ENCODE measurements around the gene PSMF1.

DNA sequence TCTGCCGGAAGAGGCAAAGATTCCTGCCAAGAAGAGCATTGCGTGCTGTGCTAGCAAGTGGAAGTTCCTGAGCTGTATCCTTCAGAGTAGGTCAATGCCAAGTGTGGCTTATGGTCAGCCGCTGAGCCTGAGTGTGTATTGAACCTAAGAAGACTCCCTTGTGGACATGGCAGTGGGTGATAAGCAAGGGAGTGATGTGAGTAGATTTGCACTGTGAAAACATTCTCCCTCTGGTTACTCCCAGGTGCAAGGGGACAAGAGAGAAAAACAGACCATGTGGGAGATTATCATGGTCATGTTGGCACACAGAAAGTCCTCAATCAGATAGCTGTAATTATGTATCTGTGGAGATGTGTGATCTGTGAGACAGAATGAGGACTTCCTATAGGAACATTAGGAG lies 72.4 kb downstream of the PSMF1 start:
- TF ChIP-seq, protein P1, sequence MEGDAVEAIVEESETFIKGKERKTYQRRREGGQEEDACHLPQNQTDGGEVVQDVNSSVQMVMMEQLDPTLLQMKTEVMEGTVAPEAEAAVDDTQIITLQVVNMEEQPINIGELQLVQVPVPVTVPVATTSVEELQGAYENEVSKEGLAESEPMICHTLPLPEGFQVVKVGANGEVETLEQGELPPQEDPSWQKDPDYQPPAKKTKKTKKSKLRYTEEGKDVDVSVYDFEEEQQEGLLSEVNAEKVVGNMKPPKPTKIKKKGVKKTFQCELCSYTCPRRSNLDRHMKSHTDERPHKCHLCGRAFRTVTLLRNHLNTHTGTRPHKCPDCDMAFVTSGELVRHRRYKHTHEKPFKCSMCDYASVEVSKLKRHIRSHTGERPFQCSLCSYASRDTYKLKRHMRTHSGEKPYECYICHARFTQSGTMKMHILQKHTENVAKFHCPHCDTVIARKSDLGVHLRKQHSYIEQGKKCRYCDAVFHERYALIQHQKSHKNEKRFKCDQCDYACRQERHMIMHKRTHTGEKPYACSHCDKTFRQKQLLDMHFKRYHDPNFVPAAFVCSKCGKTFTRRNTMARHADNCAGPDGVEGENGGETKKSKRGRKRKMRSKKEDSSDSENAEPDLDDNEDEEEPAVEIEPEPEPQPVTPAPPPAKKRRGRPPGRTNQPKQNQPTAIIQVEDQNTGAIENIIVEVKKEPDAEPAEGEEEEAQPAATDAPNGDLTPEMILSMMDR (IDR thresholded peaks at IDR 0.05): no peak
- TF ChIP-seq POLR2A (IDR thresholded peaks at IDR 0.05) (no peak), POLR2AphosphoS5 (IDR thresholded peaks at IDR 0.05) (no peak), EP300 (IDR thresholded peaks at IDR 0.05) (no peak)

Data from stomach (tissue), 4 donors.